Measurements from ENCODE around the gene EDDM13.

DNA sequence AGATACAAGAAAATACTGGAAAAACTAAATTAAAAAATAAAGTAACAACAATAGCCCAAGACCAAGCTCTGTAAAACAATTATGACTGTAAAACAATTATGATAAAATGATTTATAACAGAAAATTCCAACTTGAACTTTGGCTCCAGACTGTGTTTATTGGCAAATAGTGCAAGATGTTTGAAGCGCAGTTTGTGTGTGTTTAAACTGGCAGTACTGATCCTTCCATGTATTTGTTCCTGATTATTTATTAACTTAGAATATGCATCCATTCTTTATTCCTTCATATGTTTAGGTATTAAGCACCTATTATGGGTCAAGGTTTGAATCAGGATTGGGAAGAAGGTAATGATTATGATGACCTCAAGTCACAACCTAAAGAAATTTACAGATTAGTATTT, 83.0 kb downstream of the EDDM13 start:
- TF ChIP-seq POLR2AphosphoS5 (IDR thresholded peaks at IDR 0.05) = no peak
- TF ChIP-seq, protein P1, sequence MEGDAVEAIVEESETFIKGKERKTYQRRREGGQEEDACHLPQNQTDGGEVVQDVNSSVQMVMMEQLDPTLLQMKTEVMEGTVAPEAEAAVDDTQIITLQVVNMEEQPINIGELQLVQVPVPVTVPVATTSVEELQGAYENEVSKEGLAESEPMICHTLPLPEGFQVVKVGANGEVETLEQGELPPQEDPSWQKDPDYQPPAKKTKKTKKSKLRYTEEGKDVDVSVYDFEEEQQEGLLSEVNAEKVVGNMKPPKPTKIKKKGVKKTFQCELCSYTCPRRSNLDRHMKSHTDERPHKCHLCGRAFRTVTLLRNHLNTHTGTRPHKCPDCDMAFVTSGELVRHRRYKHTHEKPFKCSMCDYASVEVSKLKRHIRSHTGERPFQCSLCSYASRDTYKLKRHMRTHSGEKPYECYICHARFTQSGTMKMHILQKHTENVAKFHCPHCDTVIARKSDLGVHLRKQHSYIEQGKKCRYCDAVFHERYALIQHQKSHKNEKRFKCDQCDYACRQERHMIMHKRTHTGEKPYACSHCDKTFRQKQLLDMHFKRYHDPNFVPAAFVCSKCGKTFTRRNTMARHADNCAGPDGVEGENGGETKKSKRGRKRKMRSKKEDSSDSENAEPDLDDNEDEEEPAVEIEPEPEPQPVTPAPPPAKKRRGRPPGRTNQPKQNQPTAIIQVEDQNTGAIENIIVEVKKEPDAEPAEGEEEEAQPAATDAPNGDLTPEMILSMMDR (IDR thresholded peaks at IDR 0.05) = no peak
- TF ChIP-seq POLR2A (IDR thresholded peaks at IDR 0.05) = no peak
- TF ChIP-seq EP300 (IDR thresholded peaks at IDR 0.05) = no peak
